Activated naive CD4-positive, alpha-beta T cell treated with anti-CD3 and anti-CD28 coated beads, Interleukin-2, amount 50 U/mL, for 16 hours (primary cell): Measurements from ENCODE around the gene AKR1E2.
"Not testable (repeated sequence)": the region's sequence is repeated elsewhere in the genome, so short reads cannot be mapped to it uniquely, and the experiment has no call there.

Source experiments
- DNase-seq: peaks from one replicate; pipeline ENCODE4 v3.0.0-alpha.2; 2020

The AKR1E2 gene

GRCh38 chr10:4815646-4816180 lies 10.3 kb upstream of the AKR1E2 start:
- DNase-seq = not testable (repeated sequence)

GRCh38 chr10:4816966-4817365 lies 9.0 kb upstream of the AKR1E2 start:
- DNase-seq = no peak

- DNase-seq = no peak
Measured at GRCh38 chr10:4819067-4819466, 6.9 kb upstream of the AKR1E2 start.

- no peak for DNase-seq
Measured at GRCh38 chr10:4819707-4820106, 6.3 kb upstream of the AKR1E2 start.

- no peak for DNase-seq
Measured at GRCh38 chr10:4820804-4821401, 5.1 kb upstream of the AKR1E2 start.

- no peak for DNase-seq
Measured at GRCh38 chr10:4822208-4822607, 3.8 kb upstream of the AKR1E2 start.

- no peak for DNase-seq
Measured at GRCh38 chr10:4824791-4825310, 1.2 kb upstream of the AKR1E2 start.

- DNase-seq = no peak
Measured at GRCh38 chr10:4825456-4825867, 545 bp upstream of the AKR1E2 start.

- no peak for DNase-seq
Measured at GRCh38 chr10:4826792-4827324, 851 bp downstream of the AKR1E2 start.

GRCh38 chr10:4828005-4828404 lies 2.0 kb downstream of the AKR1E2 start:
- no peak for DNase-seq

GRCh38 chr10:4830551-4830950 lies 4.5 kb downstream of the AKR1E2 start:
- DNase-seq = no peak

- DNase-seq = no peak
Measured at GRCh38 chr10:4831091-4831490, 5.1 kb downstream of the AKR1E2 start.

GRCh38 chr10:4833286-4833685 lies 7.3 kb downstream of the AKR1E2 start:
- DNase-seq = no peak

- no peak for DNase-seq
Measured at GRCh38 chr10:4834898-4835405, 8.9 kb downstream of the AKR1E2 start.

- DNase-seq = no peak
Measured at GRCh38 chr10:4835494-4835918, 9.5 kb downstream of the AKR1E2 start.

- DNase-seq = no peak
Measured at GRCh38 chr10:4836416-4836969, 10.5 kb downstream of the AKR1E2 start.

- DNase-seq = no peak
Measured at GRCh38 chr10:4837551-4837950, 11.5 kb downstream of the AKR1E2 start.

GRCh38 chr10:4838743-4839142 lies 12.7 kb downstream of the AKR1E2 start:
- DNase-seq = no peak

- DNase-seq = no peak
Measured at GRCh38 chr10:4839353-4839752, 13.3 kb downstream of the AKR1E2 start.

GRCh38 chr10:4840151-4840550 lies 14.1 kb downstream of the AKR1E2 start:
- DNase-seq = no peak

GRCh38 chr10:4843525-4844180 lies 17.6 kb downstream of the AKR1E2 start:
- no peak for DNase-seq

GRCh38 chr10:4844864-4845263 lies 18.9 kb downstream of the AKR1E2 start:
- DNase-seq = no peak

- no peak for DNase-seq
Measured at GRCh38 chr10:4845766-4846165, 19.8 kb downstream of the AKR1E2 start.

- DNase-seq = no peak
Measured at GRCh38 chr10:4846775-4847174, 20.8 kb downstream of the AKR1E2 start.
